Endothelial cell (in vitro differentiated cells): ENCODE results near the gene CIDEB. TPM values are rescaled to one million over a fixed set of nuclear protein-coding genes. Genes with fewer than 3 reads are reported as not detected.
"Not testable (repeated sequence)": the region's sequence is repeated elsewhere in the genome, so short reads cannot be mapped to it uniquely, and the experiment has no call there.

Experiments used
- DNase-seq: peaks from one replicate; pipeline ENCODE4 v3.0.0; 2021; ENCODE audit warnings: low spot score
- H3K27ac Mint-ChIP-seq: one replicate; pipeline ENCODE4 v1.8.0; 2021; ENCODE audit warnings: mixed read lengths, inconsistent platforms; ENCODE audit not compliant: unreplicated experiment
- H3K27me3 Mint-ChIP-seq: one replicate; pipeline ENCODE4 v1.8.0; 2021; ENCODE audit warnings: mild to moderate bottlenecking, moderate library complexity, mixed read lengths, inconsistent platforms; ENCODE audit not compliant: unreplicated experiment
- H3K36me3 Mint-ChIP-seq: one replicate; pipeline ENCODE4 v1.8.0; 2021; ENCODE audit warnings: mild to moderate bottlenecking, low read depth, mixed read lengths, inconsistent platforms; ENCODE audit not compliant: unreplicated experiment
- H3K4me1 Mint-ChIP-seq: one replicate; pipeline ENCODE4 v1.8.0; 2021; ENCODE audit warnings: mild to moderate bottlenecking, mixed read lengths, inconsistent platforms; ENCODE audit not compliant: unreplicated experiment
- H3K4me3 Mint-ChIP-seq: one replicate; pipeline ENCODE4 v1.8.0; 2021; ENCODE audit warnings: mild to moderate bottlenecking, mixed read lengths, inconsistent platforms; ENCODE audit not compliant: unreplicated experiment
- H3K9me3 Mint-ChIP-seq: one replicate; pipeline ENCODE4 v1.8.0; 2021; ENCODE audit warnings: mixed read lengths, inconsistent platforms; ENCODE audit not compliant: unreplicated experiment
- CTCF ChIP-seq: fragments of 200-600 bp; sonication (generic); IDR thresholded peaks from one replicate; pipeline ENCODE4 v1.5.0; 2021; ENCODE audit warnings: antibody characterized with exemption; ENCODE audit not compliant: unreplicated experiment
- long read RNA-seq: library from polyadenylated mRNA; unstranded; transcript quantifications from one replicate; pipeline ENCODE4 v2.0.0, GENCODE V29; 2020; ENCODE audit not compliant: unreplicated experiment
- total RNA-seq: library from RNA; stranded (reverse); fragmentation: NEBNext Ultra II Directional; extraction: Animal tissue kit (Norgen Biotek cat#: 25700); gene quantifications from one replicate; pipeline ENCODE4 v1.2.1, GENCODE V29; 2021; ENCODE audit not compliant: unreplicated experiment

CIDEB gene, protein sequence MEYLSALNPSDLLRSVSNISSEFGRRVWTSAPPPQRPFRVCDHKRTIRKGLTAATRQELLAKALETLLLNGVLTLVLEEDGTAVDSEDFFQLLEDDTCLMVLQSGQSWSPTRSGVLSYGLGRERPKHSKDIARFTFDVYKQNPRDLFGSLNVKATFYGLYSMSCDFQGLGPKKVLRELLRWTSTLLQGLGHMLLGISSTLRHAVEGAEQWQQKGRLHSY
- 0.82 TPM for total RNA-seq
- long read RNA-seq = 0 reads

DNA sequence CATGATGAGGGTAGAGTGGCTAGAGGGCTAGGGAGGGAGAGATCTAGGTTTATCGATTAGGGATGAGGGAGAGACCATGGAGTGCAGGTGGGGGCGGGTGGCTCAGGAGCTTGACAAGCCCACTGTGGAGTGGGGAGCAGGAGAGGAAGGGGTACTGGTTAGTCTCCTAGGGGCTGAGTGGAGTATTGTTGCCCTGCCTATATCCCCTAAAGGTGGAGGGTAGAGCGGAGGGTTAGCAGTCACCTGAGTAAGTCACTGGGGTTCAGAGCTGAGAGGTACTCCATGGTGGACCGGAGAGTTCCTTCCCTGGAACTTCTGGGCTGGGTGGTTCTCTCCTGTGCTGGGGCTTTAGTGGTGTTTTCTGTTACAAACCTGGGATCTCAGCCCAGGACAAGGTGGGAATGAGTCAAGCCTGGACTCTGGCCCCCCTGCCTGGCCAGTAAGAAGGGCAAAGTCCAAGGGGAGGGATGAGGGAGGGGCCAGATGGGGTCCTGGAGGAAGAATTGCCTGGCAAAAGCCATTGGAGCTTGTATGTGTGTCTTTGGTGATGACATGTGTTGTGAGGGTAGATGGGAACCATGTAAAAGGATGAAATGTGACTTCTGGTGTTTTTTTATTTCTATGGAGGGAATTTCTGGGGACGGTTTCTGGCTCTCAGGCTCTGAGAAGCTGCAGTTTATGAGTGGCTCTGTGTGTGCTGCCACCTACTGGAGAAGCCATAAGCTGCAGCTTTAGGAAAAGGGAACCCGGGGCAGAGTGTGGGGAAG lies at the start of gene CIDEB:
TSS of gene CIDEB (minus strand) at position 403 of the 767 bp plus-strand sequence. CDS start at position 284, 119 bp downstream.
- Mint-ChIP-seq H3K9me3 (no peaks in the 10 kb centered on the region), H3K4me3 (peak within 1 kb of the TSS; percentile 63), H3K27me3 (peaks cover 13% of the 10 kb centered on the region), H3K27ac (no peak within 1 kb of the TSS), H3K36me3 (peaks cover 41% of the 10 kb centered on the region), H3K4me1 (peaks cover 40% of the 10 kb centered on the region)
- peak; percentile 78 for DNase-seq
- TF ChIP-seq CTCF = peak; percentile 70

- Mint-ChIP-seq H3K27me3 (peaks cover 6% of the 10 kb centered on the region), H3K27ac (no peak overlapping the region), H3K36me3 (peaks cover 5% of the 10 kb centered on the region), H3K9me3 (no peaks in the 10 kb centered on the region), H3K4me1 (peaks cover 6% of the 10 kb centered on the region), H3K4me3 (no peak overlapping the region)
- DNase-seq = no peak
- no peak for TF ChIP-seq CTCF
These were observed 48.4 kb upstream of the CIDEB start for GRCh38 chr14:24356208-24356607.

DNA sequence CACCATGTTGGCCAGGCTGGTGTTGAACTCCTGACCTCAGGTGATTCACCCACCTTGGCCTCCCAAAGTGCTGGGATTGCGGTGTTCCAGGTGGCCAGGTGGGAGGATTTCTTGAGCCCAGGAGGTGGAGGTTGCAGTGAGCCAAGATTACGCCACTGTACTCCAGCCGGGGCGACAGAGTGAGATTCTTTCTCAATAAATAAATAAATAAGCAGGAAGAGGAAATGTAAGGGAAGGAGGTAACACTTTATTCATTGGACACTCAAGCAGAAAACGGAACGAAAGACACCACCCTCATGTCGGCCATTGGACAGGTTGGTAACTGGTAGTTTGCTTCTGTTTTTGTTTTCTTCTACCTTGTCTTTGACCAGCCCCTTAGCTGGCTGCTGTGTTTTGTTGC lies 47.2 kb upstream of the CIDEB start:
- TF ChIP-seq CTCF = no peak
- Mint-ChIP-seq H3K9me3 (no peaks in the 10 kb centered on the region), H3K27me3 (peaks cover 7% of the 10 kb centered on the region), H3K4me1 (peaks cover 6% of the 10 kb centered on the region), H3K4me3 (no peak overlapping the region), H3K36me3 (no peaks in the 10 kb centered on the region), H3K27ac (no peak overlapping the region)
- no peak for DNase-seq

DNA sequence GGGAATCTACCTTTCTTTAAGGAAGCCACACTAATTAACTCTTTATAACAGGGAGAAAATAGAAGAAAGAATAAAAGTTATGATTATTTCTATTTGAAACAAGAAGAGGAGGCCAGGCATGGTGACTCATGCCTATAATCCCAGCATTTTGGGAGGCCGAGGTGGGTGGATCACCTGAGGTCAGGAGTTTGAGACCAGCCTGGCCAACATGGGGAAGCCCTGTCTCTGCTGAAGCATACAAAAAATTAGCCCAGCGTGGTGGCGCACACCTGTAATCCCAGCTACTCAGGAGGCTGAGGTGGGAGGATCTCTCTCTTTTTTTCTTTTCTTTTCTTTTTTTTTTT lies 46.7 kb upstream of the CIDEB start:
- not testable (repeated sequence) for DNase-seq, H3K4me3 Mint-ChIP-seq, H3K27ac Mint-ChIP-seq, H3K9me3 Mint-ChIP-seq, H3K4me1 Mint-ChIP-seq, H3K36me3 Mint-ChIP-seq
- H3K27me3 Mint-ChIP-seq = peaks cover 12% of the 10 kb centered on the region

- H3K9me3 Mint-ChIP-seq = no peaks in the 10 kb centered on the region
- H3K4me3 Mint-ChIP-seq = no peak overlapping the region
- H3K27me3 Mint-ChIP-seq = peaks cover 13% of the 10 kb centered on the region
- H3K36me3 Mint-ChIP-seq = no peaks in the 10 kb centered on the region
- H3K27ac Mint-ChIP-seq = no peak overlapping the region
- DNase-seq = no peak
- no peak for TF ChIP-seq CTCF
- peaks cover 6% of the 10 kb centered on the region for H3K4me1 Mint-ChIP-seq
These were observed 46.0 kb upstream of the CIDEB start for GRCh38 chr14:24353559-24354481.
